ENCODE measurements around the gene TBX3.
"Not testable (repeated sequence)": the region's sequence is repeated elsewhere in the genome, so short reads cannot be mapped to it uniquely, and the experiment has no call there.

TBX3 gene

DNA sequence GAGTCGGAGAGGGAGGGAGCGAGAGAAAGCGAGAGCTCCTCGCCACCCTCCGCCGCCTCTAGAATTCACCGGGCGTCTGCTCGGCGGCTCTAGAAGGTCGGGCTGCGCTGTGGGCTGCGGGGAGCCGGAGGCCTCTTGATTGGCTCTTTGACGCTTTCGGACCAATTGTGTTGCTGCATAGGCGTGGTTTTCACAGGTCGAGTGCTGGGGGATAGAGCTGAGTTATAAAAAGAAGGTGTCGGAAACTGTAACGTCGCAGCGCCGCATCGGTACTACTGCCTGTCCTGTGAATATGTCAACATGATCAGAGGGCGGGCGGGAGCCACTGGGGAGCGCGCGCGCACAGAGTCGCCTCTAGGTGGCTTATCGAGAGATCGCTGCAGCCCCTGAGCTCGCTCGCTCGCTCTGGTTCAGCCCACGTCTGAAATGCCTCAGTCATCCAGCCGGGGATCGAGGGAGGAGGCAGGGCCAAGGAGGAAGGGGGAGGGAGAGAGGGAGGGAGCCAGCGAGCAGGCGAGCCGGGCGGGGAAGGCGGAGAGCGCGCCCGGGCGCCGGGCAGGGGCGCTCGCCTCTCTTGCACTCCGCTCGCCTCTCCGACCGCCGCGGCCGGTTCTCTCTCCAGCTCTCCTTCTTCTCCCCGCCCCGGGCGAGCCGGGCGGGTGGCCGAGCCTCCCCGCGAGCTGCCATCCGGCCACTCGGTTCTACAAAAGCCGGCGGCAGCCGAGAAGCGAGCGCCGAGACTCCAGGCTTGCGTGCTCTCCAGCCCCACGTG lies at the start of gene TBX3:
Gene TBX3 (minus strand): TSS at position 78 of the 772 bp plus-strand sequence. CDS start 975 bp downstream, outside the sequence.
- DNase-seq (ENCODE audit: low spot score), result peak; percentile 52

DNA sequence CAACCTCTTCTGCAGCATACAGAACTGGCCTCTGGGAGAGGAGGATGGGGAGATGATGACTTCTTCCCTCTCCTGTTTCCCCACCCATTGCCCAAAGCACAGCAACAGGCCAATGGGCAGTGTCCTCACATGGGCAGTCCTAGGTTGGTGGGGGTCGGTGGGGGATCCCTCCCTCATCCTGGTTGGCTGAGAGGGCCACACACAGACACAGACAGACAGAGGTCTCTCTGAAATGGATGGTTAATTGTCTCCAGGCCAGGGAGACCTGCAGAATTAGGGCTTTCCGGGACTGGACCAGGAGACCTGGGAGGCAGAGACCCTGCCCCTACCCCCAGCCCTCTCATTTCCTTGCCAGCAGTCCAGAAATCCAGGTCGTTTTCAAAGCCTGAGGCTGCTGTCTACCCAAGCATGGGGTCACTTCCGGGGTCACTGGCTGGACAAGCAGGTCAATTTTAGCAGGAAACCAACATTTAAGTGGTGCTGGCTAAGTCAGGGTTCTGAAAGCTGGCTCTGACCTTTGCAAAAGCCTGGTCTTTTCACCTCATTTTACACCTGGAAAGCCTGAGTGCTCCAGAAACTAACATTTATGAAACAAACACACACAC lies 48.6 kb upstream of the TBX3 start:
- DNase-seq (ENCODE audit: low spot score), result no peak

DNA sequence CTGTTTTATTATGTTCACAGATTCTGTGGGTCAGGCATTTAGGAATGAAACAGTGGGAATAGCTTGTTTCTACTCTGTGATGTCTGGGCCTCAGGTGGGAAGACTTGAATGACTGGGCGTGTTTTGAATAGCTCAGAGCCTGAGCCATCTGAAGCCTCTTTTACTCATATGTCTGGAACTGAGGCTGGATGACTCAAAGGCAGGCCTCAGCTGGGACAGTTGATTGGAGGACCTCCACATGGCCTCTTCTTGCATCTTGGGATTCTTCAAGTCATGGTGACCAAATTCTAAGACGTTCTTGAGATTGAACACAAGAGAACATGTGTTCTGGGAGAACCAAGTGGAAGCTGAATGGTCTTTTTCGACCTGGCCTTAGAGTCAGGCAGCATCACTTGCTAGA lies 45.8 kb upstream of the TBX3 start:
- DNase-seq (ENCODE audit: low spot score), result no peak

GRCh38 chr12:114726092-114726710 lies 42.2 kb upstream of the TBX3 start:
- DNase-seq (ENCODE audit: low spot score), result no peak

DNA sequence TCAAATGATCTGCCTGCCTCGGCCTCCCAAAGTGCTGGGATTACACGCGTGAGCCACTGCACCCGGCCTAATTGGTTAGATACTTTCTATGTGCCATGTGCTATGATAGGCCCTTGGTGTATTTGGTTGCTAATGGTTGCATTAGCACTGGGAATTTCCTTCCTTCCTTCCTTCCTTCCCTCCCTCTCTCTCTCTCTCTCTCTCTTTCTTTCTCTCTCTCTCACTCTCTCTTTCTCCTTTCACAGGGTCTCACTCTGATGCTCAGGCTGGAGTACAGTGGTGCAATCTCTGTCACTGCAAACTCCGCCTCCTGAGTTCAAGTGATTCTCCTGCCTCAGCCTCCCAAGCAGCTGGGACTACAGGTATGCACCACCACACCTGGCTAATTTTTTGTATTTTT lies 38.2 kb upstream of the TBX3 start:
- not testable (repeated sequence) for DNase-seq (ENCODE audit: low spot score)

GRCh38 chr12:114721266-114721665 lies 37.3 kb upstream of the TBX3 start:
- DNase-seq (ENCODE audit: low spot score), result no peak

DNA sequence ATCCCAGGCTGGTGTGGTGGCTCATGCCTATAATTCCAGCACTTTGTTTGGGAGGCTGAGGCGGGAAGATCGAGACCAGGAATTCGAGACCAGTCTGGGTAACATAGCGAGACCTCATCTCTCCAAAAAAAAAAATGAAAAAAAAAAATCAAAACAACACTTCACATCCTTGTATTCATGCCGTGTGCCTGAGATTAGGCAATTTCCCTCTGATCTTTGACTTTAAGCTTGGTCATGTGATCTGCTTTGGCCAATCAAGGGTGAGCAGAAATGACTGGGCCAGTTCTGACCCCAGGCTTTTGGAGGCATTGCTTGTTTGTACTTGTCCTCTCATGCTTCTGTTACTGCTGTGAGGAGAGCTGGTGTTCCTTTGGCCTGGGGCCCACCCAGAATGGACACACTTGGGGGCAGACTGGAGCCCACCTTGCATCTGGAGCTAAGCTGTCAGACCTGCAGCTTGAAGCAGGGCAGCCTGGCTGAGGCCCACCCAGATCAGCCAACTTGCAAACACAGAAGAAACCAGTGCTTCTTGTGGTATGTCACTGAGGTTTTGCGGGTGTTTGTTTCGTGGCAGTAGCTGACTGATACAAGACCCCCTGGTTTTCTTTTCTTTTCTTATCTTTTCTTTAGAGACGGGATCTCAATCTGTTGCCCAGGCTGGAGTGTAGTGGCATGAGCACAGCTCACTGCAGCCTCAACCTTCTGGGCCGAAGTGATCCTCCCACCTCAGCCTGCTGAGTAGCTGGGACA lies 29.7 kb upstream of the TBX3 start:
- no peak for DNase-seq (ENCODE audit: low spot score)

GRCh38 chr12:114711689-114712152 lies 27.7 kb upstream of the TBX3 start:
- no peak for DNase-seq (ENCODE audit: low spot score)

GRCh38 chr12:114710151-114710550 lies 26.2 kb upstream of the TBX3 start:
- DNase-seq (ENCODE audit: low spot score), result no peak

- no peak for DNase-seq (ENCODE audit: low spot score)
Measured at GRCh38 chr12:114709112-114709511, 25.1 kb upstream of the TBX3 start.

- not testable (repeated sequence) for DNase-seq (ENCODE audit: low spot score)
Measured at GRCh38 chr12:114708598-114708997, 24.6 kb upstream of the TBX3 start.

- no peak for DNase-seq (ENCODE audit: low spot score)
Measured at GRCh38 chr12:114704096-114704495, 20.1 kb upstream of the TBX3 start.

GRCh38 chr12:114703060-114703493 lies 19.1 kb upstream of the TBX3 start:
- no peak for DNase-seq (ENCODE audit: low spot score)

GRCh38 chr12:114702462-114702861 lies 18.5 kb upstream of the TBX3 start:
- no peak for DNase-seq (ENCODE audit: low spot score)

DNA sequence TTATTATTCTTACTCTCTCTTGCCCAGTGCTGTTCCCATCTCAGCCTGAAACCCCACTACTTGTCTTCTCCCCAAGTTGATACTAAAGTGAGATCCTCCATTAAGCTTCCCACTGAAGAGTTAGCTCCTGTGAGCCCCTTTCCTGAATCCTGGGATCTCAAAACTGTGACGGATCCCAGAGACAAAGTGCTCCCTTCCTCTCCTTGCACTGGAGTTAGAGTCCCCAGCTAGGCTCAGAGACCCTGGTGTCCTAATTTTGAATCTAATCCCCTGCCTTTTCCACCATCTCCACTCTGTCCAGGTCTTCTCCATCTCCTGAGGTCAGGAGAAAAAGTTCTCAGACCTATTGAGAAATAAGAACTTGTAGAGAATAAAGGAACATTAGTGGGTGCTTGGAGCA lies 17.6 kb upstream of the TBX3 start:
- DNase-seq (ENCODE audit: low spot score), result no peak

DNA sequence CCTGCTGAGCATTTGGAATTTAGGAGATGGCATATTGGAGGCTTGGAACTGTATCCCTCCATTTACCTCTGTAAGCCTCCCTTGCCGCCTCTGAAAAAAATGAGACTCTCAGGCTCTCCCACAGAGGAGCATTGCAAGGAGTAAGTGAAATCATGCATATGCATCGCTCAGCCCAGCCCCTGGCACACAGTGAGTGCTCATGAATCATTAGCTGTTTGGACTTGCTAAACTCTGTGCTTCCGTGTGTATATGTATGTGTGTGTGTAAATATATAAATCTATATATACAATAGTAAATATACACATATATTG lies 17.1 kb upstream of the TBX3 start:
- no peak for DNase-seq (ENCODE audit: low spot score)

DNA sequence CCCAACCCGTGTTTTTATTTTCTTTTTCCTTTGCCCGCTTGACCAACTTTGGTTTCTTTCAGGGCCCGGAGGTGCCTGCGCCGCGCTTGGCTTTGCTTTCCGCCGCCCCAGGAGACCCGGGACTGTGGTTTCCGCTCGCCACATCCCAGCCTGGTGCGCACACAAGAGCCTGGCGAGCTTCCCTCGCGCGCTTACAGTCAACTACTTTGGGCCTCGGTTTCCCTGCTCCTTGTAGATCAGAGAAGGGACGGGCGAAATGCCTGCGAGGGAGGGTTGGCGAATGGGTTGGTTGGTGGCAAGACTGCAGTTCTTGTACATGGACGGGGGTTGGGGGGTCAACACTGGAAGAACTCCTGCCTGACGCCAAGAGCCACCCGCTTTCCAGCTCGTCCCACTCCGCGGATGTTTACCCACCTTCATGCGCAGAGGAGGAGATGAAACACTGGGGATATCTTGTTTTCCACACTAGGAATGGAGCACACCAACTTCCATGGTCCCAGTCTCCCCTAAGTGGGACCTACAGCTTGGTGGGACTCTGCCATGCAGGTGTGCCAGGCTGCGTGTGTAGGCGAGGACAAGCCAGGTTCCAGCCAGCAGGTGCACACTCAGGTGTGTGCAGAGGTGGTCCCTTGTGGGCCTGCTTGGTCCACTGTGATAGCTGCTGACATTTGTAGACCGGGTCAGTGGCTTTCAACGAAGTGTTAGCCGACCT lies 16.6 kb upstream of the TBX3 start:
- DNase-seq (ENCODE audit: low spot score), result no peak

DNA sequence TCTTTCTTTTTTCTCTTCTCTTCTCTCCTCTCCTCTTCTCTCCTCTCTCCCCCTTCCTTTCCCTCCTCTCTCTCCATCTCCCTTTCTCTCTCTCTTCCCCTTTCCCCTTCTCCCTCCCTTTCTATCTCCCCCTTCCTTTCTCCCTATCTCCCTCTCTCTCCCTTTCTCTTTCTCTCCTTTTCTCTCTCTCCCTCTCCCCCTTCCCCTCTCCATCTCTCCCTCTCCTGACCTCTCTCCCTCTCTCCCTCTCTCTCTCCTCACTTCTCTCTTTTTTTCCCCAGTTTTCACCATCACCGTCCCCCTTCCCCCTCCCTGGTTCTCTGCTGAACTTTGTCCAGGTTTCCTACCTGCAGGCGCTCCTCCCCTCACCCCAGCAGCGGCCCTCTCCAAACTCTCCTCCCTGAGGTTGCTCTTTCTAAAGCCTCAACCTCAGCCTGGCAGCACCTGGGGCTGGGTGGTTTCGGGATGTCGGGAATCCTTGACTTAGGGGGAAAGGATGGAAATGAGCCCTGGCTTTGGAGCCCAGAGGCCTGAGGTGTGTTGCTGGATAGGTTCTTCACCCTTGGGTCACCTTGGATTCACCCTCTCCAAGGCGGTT lies 14.7 kb upstream of the TBX3 start:
- no peak for DNase-seq (ENCODE audit: low spot score)

- DNase-seq (ENCODE audit: low spot score), result no peak
Measured at GRCh38 chr12:114697741-114698565, 14.0 kb upstream of the TBX3 start.

DNA sequence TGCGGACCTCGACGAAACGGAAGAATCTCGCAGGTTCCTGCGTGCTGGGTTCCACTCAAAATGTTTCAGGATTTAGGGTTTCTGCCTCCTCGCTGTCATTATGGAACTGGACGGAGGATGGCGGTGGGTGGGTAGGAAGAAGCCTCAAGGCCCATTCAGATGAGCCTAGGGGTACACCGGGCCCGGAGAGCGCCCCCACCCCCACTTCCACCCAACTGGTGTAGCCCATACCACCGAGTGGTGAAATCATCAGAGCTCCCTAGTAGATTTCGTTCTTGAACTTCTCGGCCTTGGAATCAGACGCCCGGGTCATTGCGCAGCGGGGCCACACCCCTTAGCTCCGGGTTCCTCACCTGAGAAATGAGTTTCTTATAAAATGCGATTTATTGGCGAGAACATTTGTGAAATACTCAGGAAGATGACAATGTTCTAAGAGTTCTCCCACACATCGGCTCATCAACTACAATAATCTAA lies 13.3 kb upstream of the TBX3 start:
- no peak for DNase-seq (ENCODE audit: low spot score)
